H9 (cell line): Measurements from ENCODE around the gene NDUFV1. TPM values are rescaled to one million over a fixed set of nuclear protein-coding genes. Genes with fewer than 3 reads are reported as not detected.
"Not testable (repeated sequence)": the region's sequence is repeated elsewhere in the genome, so short reads cannot be mapped to it uniquely, and the experiment has no call there.

ENCODE experiments used
- DNase-seq: peaks from one replicate; pipeline ENCODE4 v3.0.0-alpha.2; 2017
- H2AFZ ChIP-seq: one replicate; pipeline ENCODE4 v1.6.1; 2013; ENCODE audit warnings: mild to moderate bottlenecking, low read length, control low read depth, moderate library complexity
- H2AK5ac ChIP-seq: 2 replicates; pipeline ENCODE4 v1.6.1; 2013; ENCODE audit warnings: low read length, control low read depth, mixed read lengths; ENCODE audit not compliant: insufficient read length
- H2BK120ac ChIP-seq: one replicate; pipeline ENCODE4 v1.6.1; 2013; ENCODE audit warnings: low read depth, mild to moderate bottlenecking, low read length, control low read depth, inconsistent platforms; ENCODE audit not compliant: poor library complexity, severe bottlenecking
- H2BK12ac ChIP-seq: 2 replicates; pipeline ENCODE4 v1.6.1; 2013; ENCODE audit warnings: low read length, control low read depth, mixed read lengths, low read depth; ENCODE audit not compliant: insufficient read length
- H2BK15ac ChIP-seq: 2 replicates; pipeline ENCODE4 v1.6.1; 2013; ENCODE audit warnings: low read depth, low read length, control low read depth
- H2BK20ac ChIP-seq: one replicate; pipeline ENCODE4 v1.6.1; 2013; ENCODE audit warnings: low read depth, mild to moderate bottlenecking, low read length, control low read depth, inconsistent platforms; ENCODE audit not compliant: poor library complexity, severe bottlenecking
- H2BK5ac ChIP-seq: 2 replicates; pipeline ENCODE4 v1.6.1; 2013; ENCODE audit warnings: low read length, control low read depth, mixed read lengths; ENCODE audit not compliant: insufficient read length
- H3K14ac ChIP-seq: 2 replicates; pipeline ENCODE4 v1.6.1; 2013; ENCODE audit warnings: low read length, control low read depth; ENCODE audit not compliant: insufficient read depth
- H3K18ac ChIP-seq: 2 replicates; pipeline ENCODE4 v1.6.1; 2013; ENCODE audit warnings: low read depth, mild to moderate bottlenecking, mixed read lengths, low read length, control low read depth; ENCODE audit not compliant: insufficient read length
- H3K23ac ChIP-seq: 2 replicates; pipeline ENCODE4 v1.6.1; 2013; ENCODE audit warnings: low read length, control low read depth, mixed read lengths, low read depth; ENCODE audit not compliant: insufficient read length
- H3K23me2 ChIP-seq: 2 replicates; pipeline ENCODE4 v1.6.1; 2013; ENCODE audit warnings: low read depth, mild to moderate bottlenecking, mixed read lengths, low read length, control low read depth; ENCODE audit not compliant: insufficient read length, poor library complexity, severe bottlenecking
- H3K27ac ChIP-seq: 2 replicates; pipeline ENCODE4 v1.5.1; 2013; ENCODE audit warnings: low read length, control low read depth, mixed read lengths, low read depth; ENCODE audit not compliant: insufficient read length
- H3K27me3 ChIP-seq: 2 replicates; pipeline ENCODE4 v1.6.1; 2013; ENCODE audit warnings: low read length, control low read depth, inconsistent platforms; ENCODE audit not compliant: insufficient read depth
- H3K4ac ChIP-seq: 2 replicates; pipeline ENCODE4 v1.6.1; 2013; ENCODE audit warnings: low read depth, mild to moderate bottlenecking, control low read depth, inconsistent platforms, low read length, moderate library complexity
- H3K4me1 ChIP-seq: 2 replicates; pipeline ENCODE4 v1.6.1; 2013; ENCODE audit warnings: low read length, control low read depth, inconsistent platforms; ENCODE audit not compliant: insufficient read depth
- H3K4me2 ChIP-seq: 2 replicates; pipeline ENCODE4 v1.6.1; 2013; ENCODE audit warnings: low read length, control low read depth, mixed read lengths; ENCODE audit not compliant: insufficient read length, insufficient read depth
- H3K56ac ChIP-seq: 2 replicates; pipeline ENCODE4 v1.6.1; 2013; ENCODE audit warnings: low read depth, mild to moderate bottlenecking, mixed read lengths, low read length, control low read depth; ENCODE audit not compliant: insufficient read length
- H3K79me1 ChIP-seq: 2 replicates; pipeline ENCODE4 v1.6.1; 2013; ENCODE audit warnings: low read depth, mild to moderate bottlenecking, moderate library complexity, low read length, control low read depth, inconsistent platforms; ENCODE audit not compliant: insufficient read depth, poor library complexity, severe bottlenecking
- H3K79me2 ChIP-seq: 2 replicates; pipeline ENCODE4 v1.6.1; 2013; ENCODE audit warnings: low read length, control low read depth, inconsistent platforms; ENCODE audit not compliant: insufficient read depth
- H3K9ac ChIP-seq: 2 replicates; pipeline ENCODE4 v1.6.1; 2013; ENCODE audit warnings: low read length, control low read depth, mixed read lengths; ENCODE audit not compliant: insufficient read length; ENCODE audit errors: extremely low read depth
- H3K9me3 ChIP-seq: one replicate; pipeline ENCODE4 v1.6.1; 2013; ENCODE audit warnings: low read depth, low read length, inconsistent platforms; ENCODE audit not compliant: control insufficient read depth
- H3T11ph ChIP-seq: one replicate; pipeline ENCODE4 v1.6.1; 2013; ENCODE audit warnings: mild to moderate bottlenecking, low read length, control low read depth, inconsistent platforms
- H4K20me1 ChIP-seq: one replicate; pipeline ENCODE4 v1.6.1; 2013; ENCODE audit not compliant: control insufficient read depth, insufficient read length, insufficient read depth
- H4K5ac ChIP-seq: 2 replicates; pipeline ENCODE4 v1.6.1; 2013; ENCODE audit warnings: low read depth, mild to moderate bottlenecking, mixed read lengths, low read length, control low read depth; ENCODE audit not compliant: insufficient read length
- H4K8ac ChIP-seq: replicated peaks from 2 replicates; pipeline ENCODE4 v1.6.1; 2013; ENCODE audit warnings: low read length, control low read depth, mixed read lengths, low read depth; ENCODE audit not compliant: insufficient read length
- H4K91ac ChIP-seq: 2 replicates; pipeline ENCODE4 v1.6.1; 2013; ENCODE audit warnings: low read depth, mild to moderate bottlenecking, moderate library complexity, mixed read lengths, low read length, control low read depth; ENCODE audit not compliant: insufficient read length
- H3K27ac Mint-ChIP-seq, 3 experiments: 2 replicates in 2 of 3; 3 replicates in 1 of 3; pipeline ENCODE4 v1.8.0; 2020 to 2021; ENCODE audit warnings: mixed read lengths in 3 of 3, mild to moderate bottlenecking in 1 of 3, moderate library complexity in 1 of 3
- H3K27me3 Mint-ChIP-seq: 2 replicates; pipeline ENCODE4 v1.8.0; 2021; ENCODE audit warnings: low read depth, mild to moderate bottlenecking, moderate library complexity, mixed read lengths
- H3K36me3 Mint-ChIP-seq, 3 experiments: 2 replicates in 2 of 3; 3 replicates in 1 of 3; pipeline ENCODE4 v1.8.0; 2020 to 2021; ENCODE audit warnings: low read depth in 3 of 3, mixed read lengths in 3 of 3; ENCODE audit not compliant: insufficient read depth in 1 of 3
- H3K4me1 Mint-ChIP-seq, 2 experiments: 2 replicates each; pipeline ENCODE4 v1.8.0; 2020; ENCODE audit warnings: mixed read lengths in 2 of 2
- H3K4me3 Mint-ChIP-seq, 2 experiments: 2 replicates in 1 of 2; 3 replicates in 1 of 2; pipeline ENCODE4 v1.8.0; 2020 to 2021; ENCODE audit warnings: mild to moderate bottlenecking in 2 of 2, mixed read lengths in 2 of 2, moderate library complexity in 1 of 2
- H3K9me3 Mint-ChIP-seq, 2 experiments: 2 replicates in 1 of 2; 3 replicates in 1 of 2; pipeline ENCODE4 v1.8.0; 2020; ENCODE audit warnings: mild to moderate bottlenecking in 2 of 2, mixed read lengths in 2 of 2, moderate library complexity in 1 of 2
- WGBS: extraction: QIAGEN DNeasy Blood & Tissue Kit; methylation state at CpG from one replicate; pipeline ENCODE4 v1.1.7; 2013; ENCODE audit warnings: missing lambda C conversion rate, low lambda C conversion rate, mixed read lengths; ENCODE audit not compliant: insufficient read length; ENCODE audit errors: extremely low coverage; 5-methylcytosine and 5-hydroxymethylcytosine counted together
- total RNA-seq: library from RNA; stranded (reverse); gene quantifications from 2 replicates; pipeline ENCODE4 v1.2.1, GENCODE V29; 2021

Gene NDUFV1
- total RNA-seq, 1 experiment from 2014 or later = 154 TPM

GRCh38 chr11:67623795-67624194 lies 17.1 kb downstream of the NDUFV1 start:
- not testable (repeated sequence) for H3K56ac ChIP-seq, H3K23me2 ChIP-seq, H2BK12ac ChIP-seq, H3K9me3 Mint-ChIP-seq, H3K4me2 ChIP-seq, H3K4me1 ChIP-seq, H2BK120ac ChIP-seq, H2BK20ac ChIP-seq, H3K27ac ChIP-seq, H4K8ac ChIP-seq, H3K79me1 ChIP-seq, H3K14ac ChIP-seq, DNase-seq, H3K27ac Mint-ChIP-seq, H2AK5ac ChIP-seq, H2BK15ac ChIP-seq, H3K79me2 ChIP-seq, H3K27me3 ChIP-seq, H3T11ph ChIP-seq, H4K20me1 ChIP-seq, H3K9me3 ChIP-seq, H3K23ac ChIP-seq, H3K18ac ChIP-seq, H3K4ac ChIP-seq, H4K91ac ChIP-seq, H3K9ac ChIP-seq, H2BK5ac ChIP-seq, H2AFZ ChIP-seq, H4K5ac ChIP-seq
- no CpG with 5 or more reads among the region's 1 CpG for WGBS
- H3K36me3 Mint-ChIP-seq = peaks cover 20 to 38% (median 37%) of the 10 kb centered on the region in 3 experiments
- H3K4me3 Mint-ChIP-seq = peak overlapping the region; percentile 6 to 15; a peak in 1 of 5 replicates
- H3K4me1 Mint-ChIP-seq = peaks cover 41 to 48% of the 10 kb centered on the region in 2 experiments
- peaks cover 24% of the 10 kb centered on the region for H3K27me3 Mint-ChIP-seq

GRCh38 chr11:67626131-67626833 lies 19.5 kb downstream of the NDUFV1 start:
- H2BK5ac ChIP-seq, H3K23me2 ChIP-seq, H3K4me2 ChIP-seq, H3T11ph ChIP-seq, H2BK12ac ChIP-seq, H3K9me3 ChIP-seq, H3K14ac ChIP-seq, H3K4me1 ChIP-seq, H3K9me3 Mint-ChIP-seq, H3K79me2 ChIP-seq, H4K5ac ChIP-seq, H2AK5ac ChIP-seq, H4K91ac ChIP-seq, H3K18ac ChIP-seq, H3K23ac ChIP-seq, H3K4ac ChIP-seq, H3K27me3 ChIP-seq, H4K8ac ChIP-seq, H3K79me1 ChIP-seq, H2BK15ac ChIP-seq, H2AFZ ChIP-seq, H3K9ac ChIP-seq, H2BK120ac ChIP-seq, H3K27ac ChIP-seq, H4K20me1 ChIP-seq, H2BK20ac ChIP-seq, H3K56ac ChIP-seq: not testable (repeated sequence)
- Mint-ChIP-seq H3K4me1 (peaks cover 45 to 57% of the 10 kb centered on the region in 2 experiments), H3K4me3 (peak overlapping the region in 1 of 2 experiments; percentile 62; a peak in 1 of 5 replicates), H3K27ac (peak overlapping the region in 2 of 3 experiments; percentile 14 to 97; a peak in 3 of 7 replicates), H3K36me3 (peaks cover 20 to 37% (median 31%) of the 10 kb centered on the region in 3 experiments), H3K27me3 (peaks cover 11% of the 10 kb centered on the region)
- WGBS = no CpG with 5 or more reads among the region's 10 CpGs
- peak; percentile 81 for DNase-seq
